ENCODE results near the gene FBXW8. TPM values are rescaled to one million over a fixed set of nuclear protein-coding genes. Genes with fewer than 3 reads are reported as not detected.

Gene FBXW8
- polyA plus RNA-seq, 1 donor (not counting 4 experiments of a cell fraction or from before 2014, with no cell fraction given): 5.0 TPM

DNA sequence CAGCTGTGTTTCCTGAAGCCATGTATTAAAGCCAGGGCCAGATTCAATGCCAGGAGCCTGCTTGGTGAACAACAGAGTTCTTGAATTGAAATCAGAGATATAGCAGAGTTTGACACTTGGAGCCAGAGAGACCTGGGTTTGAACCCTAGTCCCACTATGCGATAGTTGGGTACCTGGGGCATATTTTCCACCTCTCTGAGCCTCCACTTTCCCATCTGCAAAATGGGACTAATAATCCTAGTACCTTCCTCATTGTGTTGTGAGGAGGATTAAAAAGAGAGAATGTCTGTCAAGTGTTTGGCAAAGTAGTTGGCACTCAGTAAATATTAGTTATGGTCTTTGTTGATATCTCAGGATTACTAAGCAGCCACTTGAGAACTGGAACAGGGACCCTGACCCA is 23.5 kb upstream of the FBXW8 start:
- DNase-seq (ENCODE audit: low read depth, low spot score) (no peak), FAIRE-seq (no peak)
- H3K4me2 ChIP-seq (ENCODE audit: control insufficient read depth, extremely low read depth, insufficient read depth, low read depth, low read length): no peak overlapping the region
- no peak overlapping the region for H2AFZ ChIP-seq (ENCODE audit: control insufficient read depth, low read length)
- no peak overlapping the region for H3K4me3 ChIP-seq (ENCODE audit: control insufficient read depth in 2 of 3, extremely low read depth in 1 of 3, insufficient read depth in 2 of 3, low read depth in 1 of 3, low read length in 3 of 3)
- TF ChIP-seq, protein P1, sequence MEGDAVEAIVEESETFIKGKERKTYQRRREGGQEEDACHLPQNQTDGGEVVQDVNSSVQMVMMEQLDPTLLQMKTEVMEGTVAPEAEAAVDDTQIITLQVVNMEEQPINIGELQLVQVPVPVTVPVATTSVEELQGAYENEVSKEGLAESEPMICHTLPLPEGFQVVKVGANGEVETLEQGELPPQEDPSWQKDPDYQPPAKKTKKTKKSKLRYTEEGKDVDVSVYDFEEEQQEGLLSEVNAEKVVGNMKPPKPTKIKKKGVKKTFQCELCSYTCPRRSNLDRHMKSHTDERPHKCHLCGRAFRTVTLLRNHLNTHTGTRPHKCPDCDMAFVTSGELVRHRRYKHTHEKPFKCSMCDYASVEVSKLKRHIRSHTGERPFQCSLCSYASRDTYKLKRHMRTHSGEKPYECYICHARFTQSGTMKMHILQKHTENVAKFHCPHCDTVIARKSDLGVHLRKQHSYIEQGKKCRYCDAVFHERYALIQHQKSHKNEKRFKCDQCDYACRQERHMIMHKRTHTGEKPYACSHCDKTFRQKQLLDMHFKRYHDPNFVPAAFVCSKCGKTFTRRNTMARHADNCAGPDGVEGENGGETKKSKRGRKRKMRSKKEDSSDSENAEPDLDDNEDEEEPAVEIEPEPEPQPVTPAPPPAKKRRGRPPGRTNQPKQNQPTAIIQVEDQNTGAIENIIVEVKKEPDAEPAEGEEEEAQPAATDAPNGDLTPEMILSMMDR (optimal IDR thresholded peaks at IDR 0.05 in 1 of 3, IDR thresholded peaks at IDR 0.05 in 1 of 3, conservative IDR thresholded peaks at IDR 0.05 in 1 of 3; ENCODE audit: extremely low read depth in 1 of 3, insufficient read depth in 2 of 3, low read length in 3 of 3): no peak
- no peak for TF ChIP-seq EZH2 (IDR thresholded peaks at IDR 0.05; ENCODE audit: low read length)
- H3K4me1 ChIP-seq (ENCODE audit: control insufficient read depth, extremely low read depth, insufficient read depth, low read length): no peaks in the 10 kb centered on the region
- H3K27ac ChIP-seq (ENCODE audit: control insufficient read depth, insufficient read depth, low read length): no peak overlapping the region
- H3K36me3 ChIP-seq (ENCODE audit: control insufficient read depth in 2 of 2, extremely low read depth in 1 of 2, insufficient read depth in 2 of 2, low read length in 2 of 2): no peaks in the 10 kb centered on the region
- H3K9ac ChIP-seq (ENCODE audit: control insufficient read depth, extremely low read depth, insufficient read depth, low read length): no peak overlapping the region
- H3K27me3 ChIP-seq (ENCODE audit: control insufficient read depth, extremely low read depth, insufficient read depth, low read length): peaks cover 16% of the 10 kb centered on the region
- no peaks in the 10 kb centered on the region for H3K9me3 ChIP-seq (ENCODE audit: control insufficient read depth, low read depth, low read length)
- H3K79me2 ChIP-seq (ENCODE audit: control insufficient read depth, insufficient read depth, low read length): no peaks in the 10 kb centered on the region
- dilution Hi-C loops (cut with MboI; ENCODE audit: extremely low pct_ligation_motif_present, low sequenced_read_pairs): no loop called here
- no peaks in the 10 kb centered on the region for H3K9me1 ChIP-seq (ENCODE audit: control insufficient read depth, extremely low read depth, insufficient read depth, low read length)
- H4K20me1 ChIP-seq (ENCODE audit: control insufficient read depth, extremely low read depth, insufficient read depth, low read length): no peaks in the 10 kb centered on the region

DNA sequence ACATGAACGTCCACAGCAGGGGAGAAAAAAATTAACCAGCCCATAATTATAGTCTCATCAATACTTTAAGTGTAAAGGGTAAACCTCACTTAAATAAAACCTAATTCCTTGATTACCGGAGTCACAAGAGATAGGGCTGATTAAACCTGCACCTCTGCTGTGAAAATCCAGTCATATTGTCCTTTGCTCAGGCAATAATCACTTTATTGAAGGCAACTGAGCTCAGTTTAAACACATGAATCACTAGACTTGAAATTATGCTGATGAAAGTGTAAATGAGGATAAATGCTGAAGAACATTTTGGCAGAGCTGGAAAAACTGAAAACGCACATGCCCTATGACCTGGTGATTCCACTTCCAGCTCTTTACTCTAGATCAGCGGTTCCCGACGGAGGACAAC is 22.9 kb upstream of the FBXW8 start:
- peaks cover 9% of the 10 kb centered on the region for H3K27me3 ChIP-seq (ENCODE audit: control insufficient read depth, extremely low read depth, insufficient read depth, low read length)
- no peak overlapping the region for H3K4me2 ChIP-seq (ENCODE audit: control insufficient read depth, extremely low read depth, insufficient read depth, low read depth, low read length)
- TF ChIP-seq, protein P1 (optimal IDR thresholded peaks at IDR 0.05 in 1 of 3, IDR thresholded peaks at IDR 0.05 in 1 of 3, conservative IDR thresholded peaks at IDR 0.05 in 1 of 3; ENCODE audit: extremely low read depth in 1 of 3, insufficient read depth in 2 of 3, low read length in 3 of 3): no peak
- TF ChIP-seq EZH2 (IDR thresholded peaks at IDR 0.05; ENCODE audit: low read length): no peak
- H3K9me1 ChIP-seq (ENCODE audit: control insufficient read depth, extremely low read depth, insufficient read depth, low read length): no peaks in the 10 kb centered on the region
- no peak overlapping the region for H3K4me3 ChIP-seq (ENCODE audit: control insufficient read depth in 2 of 3, extremely low read depth in 1 of 3, insufficient read depth in 2 of 3, low read depth in 1 of 3, low read length in 3 of 3)
- no peak overlapping the region for H3K9ac ChIP-seq (ENCODE audit: control insufficient read depth, extremely low read depth, insufficient read depth, low read length)
- H3K27ac ChIP-seq (ENCODE audit: control insufficient read depth, insufficient read depth, low read length): no peak overlapping the region
- no peaks in the 10 kb centered on the region for H3K4me1 ChIP-seq (ENCODE audit: control insufficient read depth, extremely low read depth, insufficient read depth, low read length)
- no peak overlapping the region for H2AFZ ChIP-seq (ENCODE audit: control insufficient read depth, low read length)
- no peaks in the 10 kb centered on the region for H3K79me2 ChIP-seq (ENCODE audit: control insufficient read depth, insufficient read depth, low read length)
- FAIRE-seq (no peak), DNase-seq (ENCODE audit: low read depth, low spot score) (no peak)
- H3K9me3 ChIP-seq (ENCODE audit: control insufficient read depth, low read depth, low read length): no peaks in the 10 kb centered on the region
- no peaks in the 10 kb centered on the region for H4K20me1 ChIP-seq (ENCODE audit: control insufficient read depth, extremely low read depth, insufficient read depth, low read length)
- dilution Hi-C loops (cut with MboI; ENCODE audit: extremely low pct_ligation_motif_present, low sequenced_read_pairs): no loop called here
- no peaks in the 10 kb centered on the region for H3K36me3 ChIP-seq (ENCODE audit: control insufficient read depth in 2 of 2, extremely low read depth in 1 of 2, insufficient read depth in 2 of 2, low read length in 2 of 2)

Data from keratinocyte (primary cell).